SU-DHL-6 (cell line): ENCODE measurements around the gene ZNF343.

Experiments used
- H2AFZ ChIP-seq: fragments of 200-600 bp; sonication (generic); 2 replicates; pipeline ENCODE4 v1.6.1; 2014; ENCODE audit warnings: low read depth, mild to moderate bottlenecking, moderate library complexity, mixed read lengths, antibody characterized with exemption, low read length; ENCODE audit not compliant: severe bottlenecking
- H3F3A ChIP-seq: fragments of 200-600 bp; shearing (Covaris generic); 2 replicates; pipeline ENCODE4 v1.6.0; 2016; ENCODE audit warnings: antibody characterized with exemption, mild to moderate bottlenecking; ENCODE audit not compliant: insufficient read depth
- H3K27ac ChIP-seq: fragments of 200-600 bp; sonication (generic); 2 replicates; pipeline ENCODE4 v1.5.1; 2016; ENCODE audit warnings: low read depth, mild to moderate bottlenecking, low read length, moderate library complexity, mixed read lengths
- H3K27me3 ChIP-seq: fragments of 200-600 bp; sonication (generic), shearing (Covaris generic); 2 replicates; pipeline ENCODE4 v1.6.0; 2014; ENCODE audit warnings: mild to moderate bottlenecking, low read length
- H3K36me3 ChIP-seq: fragments of 200-600 bp; sonication (generic); 2 replicates; pipeline ENCODE4 v1.6.1; 2014; ENCODE audit warnings: mild to moderate bottlenecking, low read length, mixed read lengths
- H3K4me2 ChIP-seq: fragments of 300-600, 200-600 bp; shearing (Covaris generic), sonication (generic); 2 replicates; pipeline ENCODE4 v1.6.0; 2014; ENCODE audit warnings: low read length, low read depth, mild to moderate bottlenecking; ENCODE audit not compliant: poor library complexity, severe bottlenecking
- H3K4me3 ChIP-seq: fragments of 200-600 bp; sonication (generic); 2 replicates; pipeline ENCODE4 v1.5.1; 2014; ENCODE audit warnings: antibody characterized with exemption, low read length, mild to moderate bottlenecking, mixed read lengths; ENCODE audit not compliant: insufficient read depth, poor library complexity, severe bottlenecking
- H3K79me2 ChIP-seq: fragments of 200-600 bp; sonication (generic); 2 replicates; pipeline ENCODE4 v1.6.1; 2014; ENCODE audit warnings: mild to moderate bottlenecking, low read length, moderate library complexity; ENCODE audit not compliant: insufficient read depth
- H3K9ac ChIP-seq: fragments of 200-600 bp; sonication (generic); 2 replicates; pipeline ENCODE4 v1.7.0; 2014; ENCODE audit warnings: mild to moderate bottlenecking, low read length
- H3K9me2 ChIP-seq: fragments of 200-600 bp; sonication (generic); replicated peaks from 2 replicates; pipeline ENCODE4 v1.6.1; 2014; ENCODE audit warnings: low read length; ENCODE audit not compliant: insufficient read depth
- H3K9me3 ChIP-seq: fragments of 200-600 bp; sonication (generic); 2 replicates; pipeline ENCODE4 v1.6.1; 2014; ENCODE audit warnings: low read length, mixed read lengths; ENCODE audit not compliant: insufficient read depth
- H4K20me1 ChIP-seq: fragments of 200-600 bp; sonication (generic); 2 replicates; pipeline ENCODE4 v1.6.1; 2014; ENCODE audit warnings: low read depth, mild to moderate bottlenecking, antibody characterized with exemption, low read length, moderate library complexity, mixed read lengths
- CTCF ChIP-seq: fragments of 200-600 bp; sonication (generic); IDR thresholded peaks from one replicate; pipeline ENCODE4 v1.5.1; 2017; ENCODE audit warnings: antibody characterized with exemption, mild to moderate bottlenecking, low read length, moderate library complexity; ENCODE audit not compliant: insufficient read depth, poor library complexity, severe bottlenecking
- EZH2phosphoT487 ChIP-seq: fragments of 200-600 bp; sonication (generic), shearing (Covaris generic); conservative IDR thresholded peaks from 2 replicates; pipeline ENCODE4 v1.6.1; 2018; ENCODE audit warnings: mild to moderate bottlenecking, antibody characterized with exemption, low read length, moderate library complexity, mixed read lengths

ZNF343 gene

GRCh38 chr20:2467412-2467811, 41.3 kb downstream of the ZNF343 start:
- no peak overlapping the region for H3K27ac ChIP-seq
- H3K36me3 ChIP-seq, result peaks cover 69% of the 10 kb centered on the region
- H2AFZ ChIP-seq, result no peak overlapping the region
- H3K79me2 ChIP-seq, result peaks cover 56% of the 10 kb centered on the region
- H3K4me2 ChIP-seq, result no peak overlapping the region
- TF ChIP-seq CTCF, result no peak
- TF ChIP-seq EZH2phosphoT487, result no peak
- peaks cover 61% of the 10 kb centered on the region for H4K20me1 ChIP-seq
- H3F3A ChIP-seq, result peaks cover 31% of the 10 kb centered on the region
- no peak overlapping the region for H3K9ac ChIP-seq
- H3K4me3 ChIP-seq, result no peak overlapping the region
- H3K9me2 ChIP-seq, result no peaks in the 10 kb centered on the region
- H3K27me3 ChIP-seq, result no peaks in the 10 kb centered on the region
- no peaks in the 10 kb centered on the region for H3K9me3 ChIP-seq

GRCh38 chr20:2465100-2465499, 43.6 kb downstream of the ZNF343 start:
- Histone ChIP-seq H3K79me2 (peaks cover 52% of the 10 kb centered on the region), H3K9me2 (no peaks in the 10 kb centered on the region), H3K9me3 (no peaks in the 10 kb centered on the region), H3K27me3 (no peaks in the 10 kb centered on the region), H2AFZ (no peak overlapping the region), H4K20me1 (peaks cover 66% of the 10 kb centered on the region), H3K4me2 (no peak overlapping the region), H3K4me3 (no peak overlapping the region), H3F3A (peaks cover 40% of the 10 kb centered on the region), H3K9ac (no peak overlapping the region), H3K36me3 (peaks cover 92% of the 10 kb centered on the region), H3K27ac (no peak overlapping the region)
- no peak for TF ChIP-seq CTCF
- no peak for TF ChIP-seq EZH2phosphoT487

DNA sequence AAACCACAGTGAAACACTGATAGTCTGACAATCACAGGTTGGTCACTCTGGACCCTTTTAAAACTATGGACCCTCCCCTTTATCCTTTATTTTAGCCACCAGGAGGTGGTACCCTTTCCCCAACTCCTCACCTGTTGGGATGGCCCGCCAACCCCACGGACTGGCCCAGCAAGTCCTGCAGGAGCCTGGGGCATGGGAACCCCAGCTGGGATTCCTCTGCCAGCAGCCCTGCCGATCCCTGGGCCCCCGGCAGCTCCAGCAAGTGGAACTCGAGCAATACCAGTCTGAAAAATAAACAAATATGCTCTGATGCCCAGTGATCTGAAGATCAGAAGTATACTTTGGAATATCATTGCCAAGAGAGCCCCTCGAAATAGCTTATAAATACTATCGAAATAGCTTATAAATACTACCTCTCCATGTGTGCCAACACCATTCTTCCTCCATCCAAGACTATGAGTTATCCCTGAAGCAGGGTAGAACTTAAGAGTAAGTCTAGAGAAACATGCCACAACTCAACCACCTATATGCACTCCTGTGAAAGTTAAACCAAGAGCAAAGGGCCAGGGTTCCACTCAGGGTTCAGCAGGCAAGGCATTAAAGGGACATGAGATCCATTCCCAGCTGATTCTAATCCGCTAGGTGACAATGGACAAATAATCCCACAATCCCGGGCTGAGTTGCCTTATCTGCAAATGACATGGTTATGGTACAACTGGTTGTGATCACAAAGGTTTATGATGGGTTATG, 44.9 kb downstream of the ZNF343 start:
- Histone ChIP-seq H3K9ac (no peak overlapping the region), H2AFZ (no peak overlapping the region), H3K4me2 (no peak overlapping the region), H3K79me2 (peaks cover 38% of the 10 kb centered on the region), H3K27ac (no peak overlapping the region), H4K20me1 (peaks cover 60% of the 10 kb centered on the region), H3F3A (peaks cover 52% of the 10 kb centered on the region), H3K9me3 (no peaks in the 10 kb centered on the region), H3K27me3 (no peaks in the 10 kb centered on the region), H3K9me2 (no peaks in the 10 kb centered on the region), H3K36me3 (peaks cover 93% of the 10 kb centered on the region), H3K4me3 (no peak overlapping the region)
- TF ChIP-seq EZH2phosphoT487 (no peak), CTCF (no peak)
